HEK293T (cell line): ENCODE measurements around the gene TAS2R60.

ENCODE experiments used
- CTCF ChIA-PET: fragments of 350-600 bp; formaldehyde crosslinking; extraction: SDS; loops from one replicate; lab custom pipeline; 2021; ENCODE audit warnings: antibody characterized with exemption, inconsistent platforms; lab: Yijun Ruan, JAX
- POLR2A ChIA-PET: fragments of 350-600 bp; formaldehyde crosslinking; extraction: SDS; loops from one replicate; lab custom pipeline; 2020; ENCODE audit warnings: antibody characterized with exemption, inconsistent platforms; lab: Yijun Ruan, JAX
- DNase-seq: peaks from one replicate; pipeline ENCODE4 v3.0.0; 2012; ENCODE audit warnings: mixed read lengths; ENCODE audit errors: extremely low spot score
- ARNT ChIP-seq: fragments of 450-650 bp; IDR thresholded peaks from 2 replicates; pipeline ENCODE4 v1.6.1; 2017; ENCODE audit warnings: mild to moderate bottlenecking
- BHLHE40 ChIP-seq: fragments of 450-650 bp; IDR thresholded peaks from 2 replicates; pipeline ENCODE4 v1.6.1; 2016; ENCODE audit warnings: mild to moderate bottlenecking, moderate library complexity, borderline replicate concordance
- CTBP1 ChIP-seq: fragments of 450-650 bp; IDR thresholded peaks from 2 replicates; pipeline ENCODE4 v1.6.1; 2016; ENCODE audit warnings: borderline replicate concordance
- ELF4 ChIP-seq: fragments of 450-650 bp; IDR thresholded peaks from 2 replicates; pipeline ENCODE4 v1.6.1; 2017; ENCODE audit warnings: antibody characterized with exemption
- FOXA1 ChIP-seq: fragments of 450-650 bp; IDR thresholded peaks from 2 replicates; pipeline ENCODE4 v1.6.1; 2016; ENCODE audit warnings: mild to moderate bottlenecking
- FOXK2 ChIP-seq: fragments of 450-650 bp; IDR thresholded peaks from 2 replicates; pipeline ENCODE4 v1.6.1; 2016; ENCODE audit warnings: mild to moderate bottlenecking
- FOXM1 ChIP-seq: fragments of 450-650 bp; IDR thresholded peaks from 2 replicates; pipeline ENCODE4 v1.6.1; 2017; ENCODE audit warnings: mild to moderate bottlenecking, borderline replicate concordance
- HDGF ChIP-seq: fragments of 450-650 bp; IDR thresholded peaks from 2 replicates; pipeline ENCODE4 v1.6.1; 2017; ENCODE audit warnings: antibody characterized with exemption, borderline replicate concordance
- L3MBTL2 ChIP-seq: fragments of 450-650 bp; conservative IDR thresholded peaks from 2 replicates; pipeline ENCODE4 v1.6.1; 2016; ENCODE audit warnings: mild to moderate bottlenecking
- LEF1 ChIP-seq: fragments of 450-650 bp; IDR thresholded peaks from 2 replicates; pipeline ENCODE4 v1.6.1; 2017; ENCODE audit warnings: mild to moderate bottlenecking, borderline replicate concordance
- NFRKB ChIP-seq: fragments of 450-650 bp; IDR thresholded peaks from 2 replicates; pipeline ENCODE4 v1.6.1; 2016; ENCODE audit warnings: mild to moderate bottlenecking, moderate library complexity
- SP1 ChIP-seq: fragments of 450-650 bp; IDR thresholded peaks from 2 replicates; pipeline ENCODE4 v1.6.1; 2017
- SUZ12 ChIP-seq: fragments of 450-650 bp; IDR thresholded peaks from 2 replicates; pipeline ENCODE4 v1.6.1; 2016; ENCODE audit warnings: mild to moderate bottlenecking
- TARDBP ChIP-seq: fragments of 450-650 bp; IDR thresholded peaks from 2 replicates; pipeline ENCODE4 v1.6.1; 2016
- ZNF384 ChIP-seq: fragments of 450-650 bp; IDR thresholded peaks from 2 replicates; pipeline ENCODE4 v1.6.1; 2016
- TF ChIP-seq, protein P1 (sequence below): fragments of 450-650 bp; IDR thresholded peaks from 2 replicates; pipeline ENCODE4 v1.6.1; 2016

TAS2R60 gene

DNA sequence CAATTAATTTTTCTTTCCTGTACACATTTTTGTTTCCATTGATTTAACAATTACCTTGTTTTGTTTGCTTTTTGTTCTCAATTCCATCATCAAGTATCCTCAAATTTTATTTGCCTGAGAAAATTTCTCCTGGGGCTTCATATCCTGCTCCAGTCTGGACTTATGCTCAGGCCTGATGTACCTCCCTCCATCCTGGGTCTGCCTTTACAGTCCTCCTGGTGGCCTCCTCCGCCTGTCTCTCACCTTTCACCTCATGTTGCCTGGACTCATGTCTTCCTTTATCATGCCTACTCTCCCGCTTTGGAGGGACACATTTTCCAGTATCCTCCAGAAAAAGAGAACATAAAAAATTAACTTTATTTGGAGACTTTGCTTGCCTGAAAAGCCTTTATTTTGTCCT is 12.1 kb upstream of the TAS2R60 start:
- POLR2A ChIA-PET, result no interaction called here
- CTCF ChIA-PET, result interaction anchor here (0.6 kb wide), 1 partner anchor 524 kb away, joined by 3 read pairs; no protein-coding TSS in a partner anchor
- DNase-seq, result no peak
- no peak for TF ChIP-seq TARDBP
- no peak for TF ChIP-seq HDGF
- no peak for TF ChIP-seq SUZ12
- TF ChIP-seq ARNT, result no peak

GRCh38 chr7:143433759-143434158 is 9.5 kb upstream of the TAS2R60 start:
- ChIA-PET POLR2A (no interaction called here), CTCF (no interaction called here)
- TF ChIP-seq FOXK2 (no peak), SP1 (no peak), BHLHE40 (no peak), LEF1 (no peak), ELF4 (no peak), L3MBTL2 (no peak), ZNF384 (no peak), HDGF (no peak), NFRKB (no peak), FOXM1 (no peak), CTBP1 (no peak), TARDBP (no peak), SUZ12 (no peak)
- TF ChIP-seq, protein P1, sequence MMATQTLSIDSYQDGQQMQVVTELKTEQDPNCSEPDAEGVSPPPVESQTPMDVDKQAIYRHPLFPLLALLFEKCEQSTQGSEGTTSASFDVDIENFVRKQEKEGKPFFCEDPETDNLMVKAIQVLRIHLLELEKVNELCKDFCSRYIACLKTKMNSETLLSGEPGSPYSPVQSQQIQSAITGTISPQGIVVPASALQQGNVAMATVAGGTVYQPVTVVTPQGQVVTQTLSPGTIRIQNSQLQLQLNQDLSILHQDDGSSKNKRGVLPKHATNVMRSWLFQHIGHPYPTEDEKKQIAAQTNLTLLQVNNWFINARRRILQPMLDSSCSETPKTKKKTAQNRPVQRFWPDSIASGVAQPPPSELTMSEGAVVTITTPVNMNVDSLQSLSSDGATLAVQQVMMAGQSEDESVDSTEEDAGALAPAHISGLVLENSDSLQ, result no peak
- DNase-seq, result no peak

DNA sequence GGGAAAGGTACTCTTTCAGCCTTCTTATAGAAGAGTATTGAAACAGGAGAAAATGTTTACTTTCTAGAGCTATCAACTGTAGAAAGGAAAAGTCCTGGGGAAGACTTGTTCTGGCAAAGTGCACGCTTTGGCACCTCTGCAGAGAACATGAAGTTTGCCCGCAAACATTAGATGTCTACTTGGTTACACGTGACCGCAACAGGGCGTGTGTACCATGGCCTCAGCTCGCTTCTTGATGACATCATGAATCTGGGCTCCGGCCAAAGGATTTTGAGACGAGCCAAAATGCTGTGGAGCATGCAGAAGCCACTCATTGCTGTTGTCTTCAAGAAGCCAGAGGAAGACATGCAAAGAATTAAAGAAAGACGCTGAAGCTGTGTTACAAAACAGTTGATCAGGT is 8.6 kb upstream of the TAS2R60 start:
- CTCF ChIA-PET, result no interaction called here
- no peak for TF ChIP-seq FOXM1
- TF ChIP-seq BHLHE40, result no peak
- TF ChIP-seq HDGF, result no peak
- no peak for TF ChIP-seq NFRKB
- TF ChIP-seq L3MBTL2, result no peak
- no peak for TF ChIP-seq ARNT
- TF ChIP-seq SP1, result no peak
- TF ChIP-seq, protein P1, result no peak
- no peak for DNase-seq
- POLR2A ChIA-PET, result no interaction called here

DNA sequence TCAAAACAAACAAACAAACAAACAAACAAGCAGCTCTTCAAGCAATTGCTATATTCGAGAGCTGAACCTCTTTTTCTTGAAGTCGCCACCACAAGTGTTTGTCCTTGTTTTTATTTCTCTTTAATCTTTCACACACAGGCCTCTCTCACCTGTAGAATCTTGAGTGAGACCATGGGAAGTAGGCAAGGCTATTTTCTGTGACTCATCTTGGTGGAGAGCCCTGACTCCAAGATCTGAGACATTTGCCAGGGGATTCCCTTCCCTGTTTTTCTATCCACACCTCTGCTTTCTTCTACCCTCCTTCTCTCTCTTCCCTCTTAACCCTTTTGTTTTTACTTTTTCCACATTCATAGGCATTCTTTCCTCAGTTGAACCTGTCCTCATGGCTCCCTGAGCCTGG is 8.0 kb upstream of the TAS2R60 start:
- ChIA-PET CTCF (no interaction called here), POLR2A (no interaction called here)
- DNase-seq, result no peak
- TF ChIP-seq ZNF384 (no peak), FOXA1 (no peak), L3MBTL2 (no peak), FOXK2 (no peak), HDGF (no peak), NFRKB (no peak), BHLHE40 (no peak), LEF1 (no peak), CTBP1 (no peak), FOXM1 (no peak), ARNT (no peak), SP1 (no peak), SUZ12 (no peak), TARDBP (no peak)
- TF ChIP-seq, protein P1, result no peak

GRCh38 chr7:143436325-143436946 is 6.8 kb upstream of the TAS2R60 start:
- no peak for DNase-seq
- ChIA-PET POLR2A (no interaction called here), CTCF (interaction anchor here (0.6 kb wide), 1 partner anchor 1506 kb away, joined by 6 read pairs; no protein-coding TSS in a partner anchor)
- no peak for TF ChIP-seq SP1
- no peak for TF ChIP-seq L3MBTL2
- no peak for TF ChIP-seq NFRKB
- TF ChIP-seq LEF1, result no peak
- no peak for TF ChIP-seq ELF4
- TF ChIP-seq TARDBP, result no peak
- TF ChIP-seq ZNF384, result no peak

DNA sequence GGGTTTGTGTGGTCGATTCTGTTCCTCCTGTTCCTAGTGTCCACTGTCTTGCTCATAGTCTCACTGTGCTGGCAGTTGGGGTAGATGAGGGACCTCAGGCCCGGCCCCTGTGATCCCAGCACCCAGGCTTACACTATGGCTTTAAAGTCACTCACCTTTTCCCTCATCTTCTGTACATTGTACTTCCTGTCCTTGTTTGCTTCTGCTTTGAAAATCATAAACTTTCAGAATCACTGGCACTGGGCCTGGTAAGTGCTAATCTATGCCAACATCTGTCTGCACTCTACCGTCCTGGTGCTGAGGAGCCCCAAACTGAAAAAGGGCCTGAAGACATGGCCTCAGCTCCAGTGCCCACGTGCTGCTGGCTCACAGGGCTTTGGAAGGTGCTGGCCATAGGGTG is 5.7 kb upstream of the TAS2R60 start:
- POLR2A ChIA-PET, result no interaction called here
- CTCF ChIA-PET, result no interaction called here
- TF ChIP-seq FOXK2, result no peak
- TF ChIP-seq L3MBTL2, result no peak
- TF ChIP-seq FOXM1, result no peak
- no peak for TF ChIP-seq CTBP1
- TF ChIP-seq ELF4, result no peak
- TF ChIP-seq HDGF, result no peak
- TF ChIP-seq, protein P1, result no peak
- TF ChIP-seq TARDBP, result no peak
- TF ChIP-seq FOXA1, result no peak
- no peak for TF ChIP-seq BHLHE40
- TF ChIP-seq ZNF384, result no peak
- TF ChIP-seq NFRKB, result no peak
- TF ChIP-seq SP1, result no peak
- no peak for TF ChIP-seq ARNT
- TF ChIP-seq SUZ12, result no peak
- TF ChIP-seq LEF1, result no peak

More for the DNA sequence above, 5.7 kb upstream of the TAS2R60 start:
- DNase-seq, result no peak
